ENCODE data around the gene MLLT3. TPM values are rescaled to one million over a fixed set of nuclear protein-coding genes. Genes with fewer than 3 reads are reported as not detected.

MLLT3 gene
- total RNA-seq, 1 experiment from 2014 or later = 24.2 TPM

GRCh38 chr9:20330688-20331087, 291.6 kb downstream of the MLLT3 start:
- TF ChIP-seq CTCF (conservative IDR thresholded peaks at IDR 0.05; ENCODE audit: low read depth, low read length) = no peak
- no peak for TF ChIP-seq EZH2 (IDR thresholded peaks at IDR 0.05; ENCODE audit: borderline replicate concordance, low read depth, low read length, poor library complexity, severe bottlenecking)
- intact Hi-C loops (cut with micrococcal nuclease; ENCODE audit: unreplicated experiment) = no loop called here
- CTCF ChIA-PET = no interaction called here
- POLR2A ChIA-PET (ENCODE audit: low non-redundant PET) = no interaction called here
- DNase-seq (ENCODE audit: low spot score) = no peak
- Histone ChIP-seq H3K9me3 (ENCODE audit: low read depth, low read length, poor library complexity, severe bottlenecking) (no peaks in the 10 kb centered on the region), H3K4me1 (ENCODE audit: insufficient read depth, low read length, poor library complexity, severe bottlenecking) (no peaks in the 10 kb centered on the region), H3K36me3 (ENCODE audit: insufficient read depth, low read length, poor library complexity, severe bottlenecking) (no peaks in the 10 kb centered on the region), H3K27ac (ENCODE audit: low read depth, low read length, poor library complexity, severe bottlenecking) (no peak overlapping the region), H3K4me3 (ENCODE audit: low read depth, low read length, poor library complexity, severe bottlenecking) (no peak overlapping the region), H3K27me3 (replicated peaks; ENCODE audit: insufficient read depth, low read depth, low read length, poor library complexity) (no peaks in the 10 kb centered on the region)
- BruUV-seq (replicated peaks) = no TSS peak

- Histone ChIP-seq H3K36me3 (ENCODE audit: insufficient read depth, low read length, poor library complexity, severe bottlenecking) (no peaks in the 10 kb centered on the region), H3K27me3 (replicated peaks; ENCODE audit: insufficient read depth, low read depth, low read length, poor library complexity) (no peaks in the 10 kb centered on the region), H3K4me3 (ENCODE audit: low read depth, low read length, poor library complexity, severe bottlenecking) (no peak overlapping the region), H3K9me3 (ENCODE audit: low read depth, low read length, poor library complexity, severe bottlenecking) (no peaks in the 10 kb centered on the region), H3K27ac (ENCODE audit: low read depth, low read length, poor library complexity, severe bottlenecking) (no peak overlapping the region), H3K4me1 (ENCODE audit: insufficient read depth, low read length, poor library complexity, severe bottlenecking) (no peaks in the 10 kb centered on the region)
- no peak for DNase-seq (ENCODE audit: low spot score)
- TF ChIP-seq CTCF (conservative IDR thresholded peaks at IDR 0.05; ENCODE audit: low read depth, low read length) (no peak), EZH2 (IDR thresholded peaks at IDR 0.05; ENCODE audit: borderline replicate concordance, low read depth, low read length, poor library complexity, severe bottlenecking) (no peak)
- no TSS peak for BruUV-seq (replicated peaks)
- ChIA-PET CTCF (no interaction called here), POLR2A (ENCODE audit: low non-redundant PET) (no interaction called here)
- intact Hi-C loops (cut with micrococcal nuclease; ENCODE audit: unreplicated experiment) = no loop called here
Measured at GRCh38 chr9:20326516-20326915, 295.8 kb downstream of the MLLT3 start.

- H3K27ac ChIP-seq (ENCODE audit: low read depth, low read length, poor library complexity, severe bottlenecking) = no peak overlapping the region
- H3K9me3 ChIP-seq (ENCODE audit: low read depth, low read length, poor library complexity, severe bottlenecking) = no peaks in the 10 kb centered on the region
- CTCF ChIA-PET = no interaction called here
- H3K27me3 ChIP-seq (replicated peaks; ENCODE audit: insufficient read depth, low read depth, low read length, poor library complexity) = no peaks in the 10 kb centered on the region
- POLR2A ChIA-PET (ENCODE audit: low non-redundant PET) = no interaction called here
- no peaks in the 10 kb centered on the region for H3K4me1 ChIP-seq (ENCODE audit: insufficient read depth, low read length, poor library complexity, severe bottlenecking)
- no peak overlapping the region for H3K4me3 ChIP-seq (ENCODE audit: low read depth, low read length, poor library complexity, severe bottlenecking)
- no peak for DNase-seq (ENCODE audit: low spot score)
- BruUV-seq (replicated peaks) = no TSS peak
- no peak for TF ChIP-seq CTCF (conservative IDR thresholded peaks at IDR 0.05; ENCODE audit: low read depth, low read length)
- H3K36me3 ChIP-seq (ENCODE audit: insufficient read depth, low read length, poor library complexity, severe bottlenecking) = no peaks in the 10 kb centered on the region
- intact Hi-C loops (cut with micrococcal nuclease; ENCODE audit: unreplicated experiment) = no loop called here
Measured at GRCh38 chr9:20325008-20325407, 297.3 kb downstream of the MLLT3 start.
